Measurements from ENCODE around the gene HTR2A.

HTR2A gene

GRCh38 chr13:46874006-46874405, 22.8 kb downstream of the HTR2A start:
- no peak for TF ChIP-seq CTCF (IDR thresholded peaks at IDR 0.05; ENCODE audit: low read depth, low read length)

DNA sequence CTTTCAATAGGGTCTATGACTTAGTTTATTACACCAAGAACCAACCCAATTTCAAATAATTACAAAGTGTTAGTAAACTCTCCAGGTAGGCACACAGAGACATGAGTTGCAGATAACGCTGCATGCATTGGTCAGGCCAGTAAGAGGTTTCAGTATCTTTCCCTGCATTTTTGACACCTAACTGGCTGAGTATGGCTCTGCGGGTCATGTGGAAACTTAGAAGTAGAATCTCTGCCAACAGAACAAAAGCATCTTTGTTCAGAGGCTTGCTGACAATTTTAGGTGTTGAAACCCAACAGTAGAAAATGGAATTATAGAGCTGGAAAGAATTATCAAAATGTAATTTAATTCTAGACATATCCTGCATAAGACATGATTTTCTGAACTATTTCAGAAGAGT, 25.3 kb downstream of the HTR2A start:
- no peak for TF ChIP-seq CTCF (IDR thresholded peaks at IDR 0.05; ENCODE audit: low read depth, low read length)
- DNase-seq (ENCODE audit: extremely low read depth, low read depth) = no peak

More at GRCh38 chr13:46874006-46874405, 22.8 kb downstream of the HTR2A start:
- no peak for DNase-seq (ENCODE audit: extremely low read depth, low read depth)

DNA sequence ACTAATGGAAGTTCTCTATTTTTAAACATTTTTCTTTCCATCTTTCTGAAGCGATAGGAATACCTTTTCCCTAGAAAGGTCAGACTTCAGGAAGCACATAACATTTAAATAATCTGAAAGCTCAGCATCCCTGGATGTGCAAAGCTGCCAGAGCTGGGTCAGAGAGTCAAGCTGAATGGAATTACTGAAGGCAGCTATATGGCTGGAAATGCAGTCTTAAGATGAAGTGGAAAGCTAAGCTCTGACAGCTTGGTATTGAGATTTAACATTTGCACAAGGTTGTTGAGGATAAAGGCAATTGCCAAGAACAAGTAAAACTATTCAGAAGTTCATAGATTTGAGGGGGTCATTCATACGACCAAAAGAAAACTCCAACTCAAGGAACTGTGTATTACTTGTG, 28.8 kb downstream of the HTR2A start:
- no peak for TF ChIP-seq CTCF (IDR thresholded peaks at IDR 0.05; ENCODE audit: low read depth, low read length)
- DNase-seq (ENCODE audit: extremely low read depth, low read depth) = no peak

- DNase-seq (ENCODE audit: extremely low read depth, low read depth) = peak; percentile 27
- no peak for TF ChIP-seq CTCF (IDR thresholded peaks at IDR 0.05; ENCODE audit: low read depth, low read length)
Observed at GRCh38 chr13:46866150-46866549, 30.7 kb downstream of the HTR2A start.

DNA sequence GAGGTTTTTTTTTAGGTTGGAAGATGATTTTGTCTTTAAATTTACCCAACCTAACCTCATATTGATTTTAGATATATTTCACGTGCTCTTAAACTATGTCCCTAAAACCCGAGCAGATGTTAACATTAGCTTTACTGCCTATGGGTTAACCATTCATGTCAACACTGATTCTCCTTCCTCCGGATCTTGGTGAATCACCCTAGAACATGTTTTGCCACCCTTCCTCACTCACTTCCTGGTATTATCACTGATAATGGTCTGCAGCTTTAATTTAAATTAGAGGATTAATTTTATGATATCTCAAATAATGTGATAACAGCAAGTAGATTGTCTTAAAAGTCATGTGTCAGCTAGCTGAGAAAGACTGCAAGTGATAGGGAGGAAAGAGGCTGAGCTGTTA, 31.9 kb downstream of the HTR2A start:
- no peak for TF ChIP-seq CTCF (IDR thresholded peaks at IDR 0.05; ENCODE audit: low read depth, low read length)

GRCh38 chr13:46861959-46862358, 34.9 kb downstream of the HTR2A start:
- TF ChIP-seq CTCF (IDR thresholded peaks at IDR 0.05; ENCODE audit: low read depth, low read length) = no peak
- DNase-seq (ENCODE audit: extremely low read depth, low read depth) = no peak

More for the DNA sequence above, 31.9 kb downstream of the HTR2A start:
- no peak for DNase-seq (ENCODE audit: extremely low read depth, low read depth)

- TF ChIP-seq CTCF (IDR thresholded peaks at IDR 0.05; ENCODE audit: low read depth, low read length) = no peak
- DNase-seq (ENCODE audit: extremely low read depth, low read depth) = no peak
Observed at GRCh38 chr13:46860722-46861121, 36.1 kb downstream of the HTR2A start.
